Stimulated activated naive CD8-positive, alpha-beta T cell treated with anti-CD3 and anti-CD28 coated beads, Interleukin-15, Interleukin-2, amounts not matched to agents 100 ng/mL and 50 ng/mL, for 24 hours (primary cell): ENCODE results near the gene SLC35A3.
"Not testable (repeated sequence)": the region's sequence is repeated elsewhere in the genome, so short reads cannot be mapped to it uniquely, and the experiment has no call there.

ENCODE experiments used
- H3K27ac Mint-ChIP-seq: one replicate; pipeline ENCODE4 v1.8.0; 2021; ENCODE audit warnings: mild to moderate bottlenecking, mixed read lengths
- H3K27me3 Mint-ChIP-seq: one replicate; pipeline ENCODE4 v1.8.0; 2021; ENCODE audit warnings: mixed read lengths
- H3K36me3 Mint-ChIP-seq: one replicate; pipeline ENCODE4 v1.8.0; 2021; ENCODE audit warnings: low read depth, mixed read lengths
- H3K4me1 Mint-ChIP-seq: one replicate; pipeline ENCODE4 v1.8.0; 2021; ENCODE audit warnings: low read depth, mixed read lengths
- H3K4me3 Mint-ChIP-seq: one replicate; pipeline ENCODE4 v1.8.0; 2021; ENCODE audit warnings: mild to moderate bottlenecking, mixed read lengths
- H3K9me3 Mint-ChIP-seq: one replicate; pipeline ENCODE4 v1.8.0; 2021; ENCODE audit warnings: mixed read lengths

SLC35A3 gene

DNA sequence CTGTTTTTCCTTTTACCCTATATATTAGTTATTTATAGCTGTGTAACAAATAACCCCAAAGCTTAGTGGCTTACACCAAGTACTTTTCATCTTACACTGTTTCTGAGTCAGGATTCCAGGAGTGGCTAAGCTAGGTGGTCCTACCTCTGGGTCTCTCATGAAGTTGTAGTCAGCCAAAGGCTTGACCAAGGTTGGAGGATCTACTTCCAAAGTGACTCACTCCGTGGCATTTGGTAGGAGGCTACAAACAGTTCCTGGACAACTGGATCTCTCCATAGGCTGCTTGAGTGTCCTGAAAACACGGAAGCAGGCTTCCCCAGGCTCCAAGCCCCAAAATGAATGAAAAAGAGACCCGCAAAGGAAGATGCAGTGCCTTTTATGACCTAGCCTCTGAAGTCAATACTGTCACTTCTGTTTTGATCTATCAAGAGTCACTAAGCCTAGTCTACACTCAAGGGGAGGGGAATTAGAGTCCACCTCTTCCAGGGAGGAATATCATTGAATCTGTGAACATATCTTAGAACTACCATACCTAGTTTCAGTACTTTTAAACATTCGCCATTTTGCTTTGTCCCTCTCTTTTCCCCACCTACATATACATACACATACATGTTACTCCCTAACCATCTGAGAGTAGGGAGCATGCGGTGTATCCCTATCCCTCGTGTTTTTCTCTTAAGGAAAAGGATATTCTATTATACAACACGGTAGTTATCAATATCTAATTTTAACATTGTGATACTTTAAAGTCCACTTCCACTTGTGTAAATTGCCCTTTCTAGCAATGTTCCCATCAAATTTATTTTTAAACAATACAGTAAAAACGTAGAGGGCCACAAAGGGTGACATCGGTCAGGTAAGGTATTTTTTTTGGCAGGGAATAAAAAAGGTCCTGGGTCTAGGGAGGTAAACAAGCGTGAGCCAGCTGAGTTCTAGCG, 67.2 kb downstream of the SLC35A3 start:
- Mint-ChIP-seq H3K36me3 (peaks cover 35% of the 10 kb centered on the region), H3K4me3 (peak overlapping the region; percentile 91), H3K27ac (peak overlapping the region; percentile 98), H3K4me1 (peaks cover 45% of the 10 kb centered on the region), H3K9me3 (no peaks in the 10 kb centered on the region), H3K27me3 (no peaks in the 10 kb centered on the region)

DNA sequence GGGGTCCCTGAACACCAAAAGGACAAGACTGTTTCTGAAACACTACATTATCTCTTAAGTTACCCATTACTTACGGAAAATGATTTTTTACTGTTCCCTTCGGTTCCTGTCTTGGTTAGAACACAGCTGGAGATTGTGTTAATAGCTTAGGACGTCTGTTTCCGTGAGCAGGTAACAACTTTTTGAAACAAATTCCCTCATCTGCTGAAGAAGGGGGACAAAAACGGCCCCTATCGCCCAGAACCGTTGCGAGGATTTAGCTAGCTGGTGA, 67.8 kb downstream of the SLC35A3 start:
- Mint-ChIP-seq H3K27ac (peak overlapping the region; percentile 98), H3K9me3 (no peaks in the 10 kb centered on the region), H3K4me3 (peak overlapping the region; percentile 91), H3K27me3 (no peaks in the 10 kb centered on the region), H3K4me1 (peaks cover 50% of the 10 kb centered on the region), H3K36me3 (peaks cover 38% of the 10 kb centered on the region)

DNA sequence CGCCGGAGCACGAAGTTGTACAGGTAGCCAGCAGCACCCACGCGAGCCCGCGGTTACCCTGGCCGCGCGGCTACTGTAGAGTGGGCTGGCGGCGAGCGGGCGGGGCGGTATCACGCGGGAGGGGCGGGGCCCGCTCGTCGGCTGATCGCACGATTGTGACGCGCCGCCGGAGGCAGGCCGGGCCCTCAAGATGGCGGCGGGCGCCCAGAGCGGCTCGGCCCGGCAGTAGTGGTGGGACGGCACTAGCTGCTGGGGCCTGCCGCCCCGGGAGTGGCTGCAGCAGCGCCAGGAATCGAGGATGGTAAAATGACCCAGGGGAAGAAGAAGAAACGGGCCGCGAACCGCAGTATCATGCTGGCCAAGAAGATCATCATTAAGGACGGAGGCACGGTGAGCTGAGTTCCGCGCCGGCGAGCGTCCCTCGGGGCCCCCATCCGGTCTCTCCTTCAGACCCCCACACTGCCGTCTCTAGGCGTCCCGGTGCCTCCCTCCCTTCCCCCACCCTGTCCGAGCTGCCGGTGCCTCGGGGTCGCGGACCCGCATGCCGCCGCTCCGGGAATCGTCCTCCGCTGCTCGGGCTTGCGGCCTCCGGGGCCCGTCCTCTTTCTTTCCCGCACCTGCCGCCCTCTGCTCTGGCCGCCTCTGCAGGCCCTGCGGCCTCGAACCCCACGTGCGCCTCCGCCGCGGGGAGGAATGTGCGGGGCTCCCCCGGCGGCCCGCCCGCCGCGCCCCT, 68.3 kb downstream of the SLC35A3 start:
- H3K36me3 Mint-ChIP-seq = peaks cover 41% of the 10 kb centered on the region
- no peaks in the 10 kb centered on the region for H3K27me3 Mint-ChIP-seq
- H3K27ac Mint-ChIP-seq = peak overlapping the region; percentile 98
- peak overlapping the region; percentile 91 for H3K4me3 Mint-ChIP-seq
- H3K4me1 Mint-ChIP-seq = peaks cover 55% of the 10 kb centered on the region
- H3K9me3 Mint-ChIP-seq = no peaks in the 10 kb centered on the region

DNA sequence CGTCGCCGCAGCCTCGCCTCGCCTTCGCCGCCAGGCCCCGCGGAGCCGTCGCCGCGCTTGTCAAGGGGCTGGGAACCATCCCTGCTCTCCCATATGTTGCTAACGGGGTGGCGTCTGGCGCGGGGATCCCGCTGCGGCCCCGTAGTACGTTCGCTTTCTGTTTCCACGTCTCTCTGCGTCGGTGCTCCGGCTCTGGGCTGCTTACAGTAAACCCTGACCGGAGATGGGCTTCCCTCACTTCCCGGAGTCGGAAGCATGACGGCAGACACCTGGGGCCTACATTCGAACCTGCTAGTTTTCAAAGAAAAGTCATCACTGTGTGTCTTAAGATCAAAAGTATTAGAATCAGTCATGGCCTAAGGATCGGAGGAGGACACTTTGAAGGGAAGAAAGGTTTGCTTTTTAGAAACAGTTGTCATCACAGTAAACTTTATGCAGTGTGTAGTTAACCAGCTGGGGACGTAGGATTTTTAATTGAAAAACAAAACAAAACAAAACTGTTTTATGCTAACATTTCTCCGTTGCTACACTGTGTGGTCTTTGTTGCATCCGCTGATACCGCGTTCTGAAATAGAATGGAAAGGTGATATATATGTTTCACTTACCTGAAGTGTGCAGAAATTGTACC, 69.0 kb downstream of the SLC35A3 start:
- Mint-ChIP-seq H3K27ac (peak overlapping the region; percentile 98), H3K27me3 (no peaks in the 10 kb centered on the region), H3K9me3 (no peaks in the 10 kb centered on the region), H3K4me3 (peak overlapping the region; percentile 91), H3K36me3 (peaks cover 46% of the 10 kb centered on the region), H3K4me1 (peaks cover 62% of the 10 kb centered on the region)

DNA sequence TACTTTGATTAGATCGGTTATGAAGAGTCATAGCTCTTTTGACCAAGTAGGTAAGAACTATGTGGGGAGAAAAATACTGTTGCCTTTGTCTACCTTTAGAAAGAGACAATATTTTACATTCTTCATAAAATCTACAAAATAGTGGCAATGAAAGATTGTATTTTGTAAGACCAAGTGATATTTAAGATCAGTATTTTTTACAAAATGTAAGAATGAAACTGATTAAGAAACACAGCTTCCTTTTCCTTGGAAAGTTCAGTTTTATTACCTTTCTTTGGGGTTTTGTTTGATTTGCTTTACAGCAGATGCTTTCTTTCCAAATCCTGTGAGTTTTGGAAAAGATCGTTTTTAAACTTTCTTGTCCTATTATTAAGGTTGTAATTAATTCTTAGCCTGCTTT, 69.8 kb downstream of the SLC35A3 start:
- peak overlapping the region; percentile 98 for H3K27ac Mint-ChIP-seq
- peaks cover 53% of the 10 kb centered on the region for H3K36me3 Mint-ChIP-seq
- peak overlapping the region; percentile 91 for H3K4me3 Mint-ChIP-seq
- peaks cover 70% of the 10 kb centered on the region for H3K4me1 Mint-ChIP-seq
- no peaks in the 10 kb centered on the region for H3K9me3 Mint-ChIP-seq
- no peaks in the 10 kb centered on the region for H3K27me3 Mint-ChIP-seq

DNA sequence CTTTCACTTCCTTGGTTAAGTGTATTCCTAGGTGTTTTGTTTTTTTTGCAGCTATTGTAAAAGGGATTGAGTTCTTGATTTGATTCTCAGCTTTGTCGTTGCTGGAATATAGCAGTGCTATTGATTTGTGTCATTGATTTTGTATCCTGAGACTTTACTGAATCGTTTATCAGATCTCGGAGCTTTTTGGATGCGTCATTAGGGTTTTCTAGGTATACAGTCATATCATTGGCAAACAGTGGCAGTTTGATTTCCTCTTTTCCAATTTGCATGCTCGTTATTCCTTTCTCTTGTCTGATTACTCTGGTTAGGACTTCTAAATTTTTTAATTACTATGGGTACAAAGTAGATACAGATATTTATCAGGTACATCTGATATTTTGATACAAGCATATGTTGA, 75.4 kb downstream of the SLC35A3 start:
- H3K27me3 Mint-ChIP-seq = no peaks in the 10 kb centered on the region
- H3K36me3 Mint-ChIP-seq = peaks cover 56% of the 10 kb centered on the region
- H3K4me3 Mint-ChIP-seq = no peak overlapping the region
- H3K9me3 Mint-ChIP-seq = no peaks in the 10 kb centered on the region
- peaks cover 97% of the 10 kb centered on the region for H3K4me1 Mint-ChIP-seq
- H3K27ac Mint-ChIP-seq = no peak overlapping the region

DNA sequence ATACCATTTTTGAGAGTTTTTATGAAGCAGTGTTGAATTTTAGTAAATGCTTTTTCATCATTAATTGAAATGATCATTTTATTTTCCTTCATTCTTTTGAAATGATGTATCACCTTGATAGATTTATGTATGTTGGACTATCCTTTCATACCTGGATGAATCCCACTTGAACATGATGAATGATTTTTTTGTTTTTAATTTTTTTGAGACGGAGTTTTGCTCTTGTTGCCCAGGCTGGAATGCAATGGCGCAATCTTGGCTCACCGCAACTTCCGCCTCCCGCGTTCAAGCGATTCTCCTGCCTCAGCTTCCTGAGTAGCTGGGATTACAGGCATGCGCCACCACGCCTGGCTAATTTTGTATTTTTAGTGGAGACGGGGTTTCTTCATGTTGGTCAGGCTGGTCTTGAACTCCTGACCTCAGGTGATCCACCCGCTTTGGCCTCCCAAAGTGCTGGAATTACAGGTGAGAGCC, 77.5 kb downstream of the SLC35A3 start:
- Mint-ChIP-seq H3K36me3 (peaks cover 52% of the 10 kb centered on the region), H3K4me1 (peaks cover 89% of the 10 kb centered on the region), H3K4me3 (peak overlapping the region; percentile 78), H3K27ac (peak overlapping the region; percentile 94)
- not testable (repeated sequence) for H3K27me3 Mint-ChIP-seq, H3K9me3 Mint-ChIP-seq

DNA sequence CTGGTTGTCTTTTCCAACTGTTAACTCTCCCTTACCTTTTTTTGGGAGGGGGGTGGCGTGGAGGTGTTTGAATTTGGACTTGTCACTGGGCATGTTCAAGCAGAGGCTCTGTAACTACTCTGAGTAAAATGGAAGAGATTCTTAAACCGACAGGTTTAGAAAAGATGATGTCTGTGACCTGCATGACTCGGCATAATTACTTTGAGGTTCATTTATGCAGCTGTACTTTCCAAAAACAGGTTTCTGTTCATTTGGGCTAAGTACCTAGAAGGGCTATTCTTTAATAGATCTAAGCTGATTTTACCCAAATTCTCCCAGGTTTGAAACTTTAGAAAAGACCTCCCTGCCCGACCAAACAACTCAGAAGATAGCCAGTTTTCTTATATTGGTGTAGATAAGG, 80.3 kb downstream of the SLC35A3 start:
- peaks cover 74% of the 10 kb centered on the region for H3K4me1 Mint-ChIP-seq
- H3K9me3 Mint-ChIP-seq = no peaks in the 10 kb centered on the region
- H3K27me3 Mint-ChIP-seq = no peaks in the 10 kb centered on the region
- H3K36me3 Mint-ChIP-seq = peaks cover 46% of the 10 kb centered on the region
- H3K27ac Mint-ChIP-seq = peak overlapping the region; percentile 71
- H3K4me3 Mint-ChIP-seq = no peak overlapping the region

DNA sequence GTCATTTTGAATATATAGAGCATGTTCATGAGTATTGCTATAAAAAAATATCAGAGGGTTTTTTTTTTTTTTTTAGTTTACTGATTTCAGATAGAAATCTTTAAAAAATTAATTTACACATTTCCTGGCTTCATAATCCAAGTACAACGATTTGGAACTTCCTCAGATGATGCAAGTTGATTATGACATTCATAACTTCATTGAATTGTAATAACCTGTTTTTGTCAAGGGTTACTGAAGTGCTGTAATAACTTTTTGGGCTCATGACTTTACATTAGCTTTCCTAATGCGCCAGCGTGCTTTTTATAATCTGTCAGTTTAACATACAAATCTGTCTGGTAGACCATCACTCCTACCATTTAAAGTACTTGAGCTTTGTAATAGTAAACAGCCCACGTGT, 81.6 kb downstream of the SLC35A3 start:
- no peak overlapping the region for H3K4me3 Mint-ChIP-seq
- no peaks in the 10 kb centered on the region for H3K9me3 Mint-ChIP-seq
- peaks cover 61% of the 10 kb centered on the region for H3K4me1 Mint-ChIP-seq
- no peak overlapping the region for H3K27ac Mint-ChIP-seq
- no peaks in the 10 kb centered on the region for H3K27me3 Mint-ChIP-seq
- peaks cover 50% of the 10 kb centered on the region for H3K36me3 Mint-ChIP-seq

DNA sequence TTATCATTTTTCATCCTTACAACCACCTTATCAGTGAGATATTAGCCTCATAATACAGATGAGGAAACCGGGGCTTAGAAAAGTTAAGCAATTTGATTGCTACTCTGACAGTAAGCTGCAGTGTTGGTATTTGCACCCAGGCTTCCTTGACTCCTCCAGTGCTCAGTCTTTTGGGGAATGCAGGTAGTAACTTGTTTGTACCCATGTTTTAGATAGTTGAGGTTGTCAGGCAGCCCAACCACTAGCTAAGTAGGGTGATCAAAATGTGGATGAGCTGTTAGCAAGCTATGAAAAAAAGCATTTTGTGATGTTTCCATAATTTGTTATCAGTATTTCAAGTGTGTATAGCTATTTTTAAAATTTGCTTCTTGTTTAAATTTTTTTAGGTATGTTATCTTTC, 82.1 kb downstream of the SLC35A3 start:
- H3K36me3 Mint-ChIP-seq = peaks cover 51% of the 10 kb centered on the region
- no peaks in the 10 kb centered on the region for H3K27me3 Mint-ChIP-seq
- no peaks in the 10 kb centered on the region for H3K9me3 Mint-ChIP-seq
- no peak overlapping the region for H3K27ac Mint-ChIP-seq
- H3K4me3 Mint-ChIP-seq = no peak overlapping the region
- H3K4me1 Mint-ChIP-seq = peaks cover 56% of the 10 kb centered on the region

DNA sequence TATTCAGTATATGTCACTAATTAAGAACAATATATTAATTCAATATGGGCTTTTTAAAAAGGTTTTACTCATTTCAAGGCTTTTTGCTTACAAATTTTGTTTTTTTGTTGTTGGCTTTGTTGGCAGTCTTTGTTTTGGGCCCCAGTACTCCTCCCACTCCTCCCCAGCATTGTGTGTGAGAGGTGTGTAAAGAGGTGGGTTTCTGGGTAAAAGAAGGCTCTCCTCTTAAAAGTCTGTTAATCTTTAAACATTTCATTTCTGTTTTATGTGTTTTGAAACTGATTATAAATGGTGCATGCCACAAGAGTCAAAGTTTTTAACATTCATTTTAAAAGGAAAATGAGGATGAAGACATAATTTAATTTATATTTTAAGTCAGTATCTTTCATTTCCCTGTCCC, 83.3 kb downstream of the SLC35A3 start:
- Mint-ChIP-seq H3K27ac (no peak overlapping the region), H3K4me3 (no peak overlapping the region), H3K27me3 (no peaks in the 10 kb centered on the region), H3K9me3 (no peaks in the 10 kb centered on the region), H3K36me3 (peaks cover 58% of the 10 kb centered on the region), H3K4me1 (peaks cover 44% of the 10 kb centered on the region)

DNA sequence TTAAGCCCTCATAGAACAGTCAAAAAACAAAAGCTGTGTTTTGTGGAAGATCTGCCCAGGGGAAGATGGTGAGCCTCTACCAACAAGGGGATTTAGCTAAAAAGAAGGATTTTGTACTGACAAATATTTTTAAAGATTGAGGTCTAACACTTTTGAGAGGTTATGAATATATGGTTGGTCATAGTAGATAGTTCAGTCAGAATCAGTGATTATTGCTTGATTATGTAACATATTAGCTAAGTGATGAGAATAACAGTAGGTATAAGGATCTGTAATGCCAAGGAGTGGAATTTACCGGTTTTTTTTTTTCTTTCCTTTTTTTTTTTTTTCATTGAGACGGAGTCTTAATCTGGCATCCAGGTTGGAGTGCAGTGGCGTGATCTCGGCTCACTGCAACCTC, 83.9 kb downstream of the SLC35A3 start:
- Mint-ChIP-seq H3K9me3 (no peaks in the 10 kb centered on the region), H3K36me3 (peaks cover 58% of the 10 kb centered on the region), H3K27me3 (no peaks in the 10 kb centered on the region), H3K27ac (no peak overlapping the region), H3K4me1 (peaks cover 38% of the 10 kb centered on the region), H3K4me3 (no peak overlapping the region)

DNA sequence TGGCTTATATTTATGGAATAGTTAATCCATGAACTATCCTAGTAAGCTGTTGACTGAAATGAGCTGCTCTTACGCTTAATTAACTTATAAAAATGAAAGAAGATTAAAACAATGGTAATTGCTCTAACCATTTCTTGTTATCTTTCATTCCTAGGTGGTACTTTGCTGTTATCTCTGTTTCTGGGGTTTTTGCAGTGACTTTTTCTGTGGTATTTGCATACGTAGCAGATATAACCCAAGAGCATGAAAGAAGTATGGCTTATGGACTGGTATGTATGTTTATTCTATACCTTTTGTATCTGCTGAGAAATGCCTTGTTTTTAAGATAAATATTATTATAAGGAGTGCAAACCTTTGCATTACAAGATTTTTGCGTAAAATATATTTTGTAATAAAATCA, 91.9 kb downstream of the SLC35A3 start:
- peaks cover 16% of the 10 kb centered on the region for H3K4me1 Mint-ChIP-seq
- no peaks in the 10 kb centered on the region for H3K27me3 Mint-ChIP-seq
- H3K36me3 Mint-ChIP-seq = peaks cover 69% of the 10 kb centered on the region
- H3K27ac Mint-ChIP-seq = no peak overlapping the region
- no peak overlapping the region for H3K4me3 Mint-ChIP-seq
- H3K9me3 Mint-ChIP-seq = no peaks in the 10 kb centered on the region

DNA sequence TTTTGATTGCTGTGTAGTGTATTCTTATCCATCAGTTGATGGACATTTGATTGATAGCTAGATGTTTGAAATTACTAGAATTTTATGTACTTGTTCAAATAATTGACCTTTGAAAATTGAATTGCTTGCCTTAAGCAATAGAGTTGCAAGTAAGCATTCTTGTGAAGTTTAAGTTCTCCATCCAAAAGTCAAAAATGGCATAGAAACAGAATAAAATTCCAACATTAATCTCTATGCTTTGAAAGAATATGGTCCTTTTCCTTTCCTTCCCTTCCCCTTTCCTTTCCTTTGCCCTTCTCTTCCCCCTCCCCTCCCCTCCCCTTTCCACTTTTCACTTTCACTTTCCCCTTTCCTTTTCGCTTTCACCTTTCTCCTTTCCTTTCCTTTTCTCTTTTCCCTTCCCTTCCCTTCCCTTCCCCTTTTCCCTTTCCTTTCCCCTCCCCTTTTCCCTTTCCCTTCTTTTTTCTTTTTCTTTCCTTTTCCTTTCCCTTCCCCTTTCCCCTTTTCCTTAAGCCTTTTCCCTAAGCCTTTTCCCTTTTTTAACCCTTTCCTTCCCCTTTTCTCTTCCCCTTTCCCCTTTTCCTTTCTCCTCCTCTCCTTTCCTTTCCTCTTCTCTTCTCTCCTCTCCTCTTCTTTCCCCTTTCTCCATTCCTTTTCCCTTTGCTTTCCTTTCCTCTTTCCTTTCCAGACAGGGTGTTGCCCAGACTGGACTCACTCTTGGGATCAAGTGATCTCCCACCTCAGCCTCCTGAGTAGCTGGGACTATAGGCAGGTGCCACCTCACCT, 95.6 kb downstream of the SLC35A3 start:
- no peaks in the 10 kb centered on the region for H3K9me3 Mint-ChIP-seq
- H3K4me3 Mint-ChIP-seq = no peak overlapping the region
- peaks cover 71% of the 10 kb centered on the region for H3K36me3 Mint-ChIP-seq

DNA sequence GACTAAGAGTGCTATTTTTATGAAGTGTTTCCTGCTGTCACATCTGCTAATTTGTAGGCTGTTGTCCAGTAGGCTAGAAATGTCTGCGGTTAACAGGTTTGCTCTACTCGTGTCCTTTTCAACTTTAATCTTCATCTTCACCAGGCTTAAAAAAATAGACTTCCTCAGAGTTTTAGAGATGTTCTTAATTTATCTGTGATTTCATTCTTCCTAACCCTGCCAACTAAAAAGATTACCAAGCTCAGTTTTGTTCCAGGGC, 96.1 kb downstream of the SLC35A3 start:
- Mint-ChIP-seq H3K4me3 (no peak overlapping the region), H3K36me3 (peaks cover 71% of the 10 kb centered on the region), H3K9me3 (no peaks in the 10 kb centered on the region), H3K4me1 (peaks cover 16% of the 10 kb centered on the region), H3K27ac (peak overlapping the region; percentile 87), H3K27me3 (no peaks in the 10 kb centered on the region)

More for the DNA sequence above, 95.6 kb downstream of the SLC35A3 start:
- Mint-ChIP-seq H3K4me1 (peaks cover 16% of the 10 kb centered on the region), H3K27ac (peak overlapping the region; percentile 87), H3K27me3 (no peaks in the 10 kb centered on the region)
